GM19099 (cell line): Measurements from ENCODE around the gene TVP23C.

Source experiments
- POLR2A ChIP-seq: IDR thresholded peaks from 3 replicates; pipeline ENCODE4 v1.6.1; 2011; ENCODE audit warnings: low read depth; ENCODE audit not compliant: insufficient read length; ENCODE audit errors: extremely low read depth

TVP23C gene

GRCh38 chr17:15472891-15473290 lies 90.4 kb downstream of the TVP23C start:
- TF ChIP-seq POLR2A = no peak

- no peak for TF ChIP-seq POLR2A
Measured at GRCh38 chr17:15470536-15470935, 92.7 kb downstream of the TVP23C start.

GRCh38 chr17:15469260-15469659 lies 94.0 kb downstream of the TVP23C start:
- TF ChIP-seq POLR2A = no peak

GRCh38 chr17:15468126-15468525 lies 95.2 kb downstream of the TVP23C start:
- no peak for TF ChIP-seq POLR2A

GRCh38 chr17:15467592-15467991 lies 95.7 kb downstream of the TVP23C start, which contains the start of gene CDRT4:
Gene CDRT4 (minus strand): TSS chr17:15467621. CDS start chr17:15440238, 27,383 bp downstream.
- no peak for TF ChIP-seq POLR2A

- no peak for TF ChIP-seq POLR2A
Measured at GRCh38 chr17:15466131-15466530, 97.2 kb downstream of the TVP23C start.

GRCh38 chr17:15465045-15465701 lies 98.1 kb downstream of the TVP23C start:
- TF ChIP-seq POLR2A = no peak

- TF ChIP-seq POLR2A = no peak
Measured at GRCh38 chr17:15464231-15464985, 98.9 kb downstream of the TVP23C start.

GRCh38 chr17:15462976-15463772 lies 100.1 kb downstream of the TVP23C start:
- TF ChIP-seq POLR2A = no peak

GRCh38 chr17:15457723-15458094 lies 105.6 kb downstream of the TVP23C start:
- no peak for TF ChIP-seq POLR2A

- TF ChIP-seq POLR2A = no peak
Measured at GRCh38 chr17:15456972-15457722, 106.1 kb downstream of the TVP23C start.

- no peak for TF ChIP-seq POLR2A
Measured at GRCh38 chr17:15456496-15456895, 106.8 kb downstream of the TVP23C start.

- TF ChIP-seq POLR2A = no peak
Measured at GRCh38 chr17:15454346-15454745, 108.9 kb downstream of the TVP23C start.

GRCh38 chr17:15453782-15454181 lies 109.5 kb downstream of the TVP23C start:
- TF ChIP-seq POLR2A = no peak

GRCh38 chr17:15453246-15453645 lies 110.0 kb downstream of the TVP23C start:
- no peak for TF ChIP-seq POLR2A
